Measurements from ENCODE around the gene MMS19. TPM values are rescaled to one million over a fixed set of nuclear protein-coding genes. Genes with fewer than 3 reads are reported as not detected.

The MMS19 gene
- total RNA-seq, result 10 to 100 TPM; 66.3 to 95.6 TPM

- Mint-ChIP-seq H3K4me3 (peak within 1 kb of the TSS; percentile 98), H3K36me3 (no peaks in the 10 kb centered on the region)
- ATAC-seq, result peak; percentile 95 to 96
Observed at GRCh38 chr10:97498076-97498840, at the start of gene MMS19. TSS of gene MMS19 (minus strand) at chr10:97498422. CDS start at chr10:97498384, 38 bp downstream.

GRCh38 chr10:97547962-97548361 is 49.7 kb upstream of the MMS19 start:
- H3K9me3 Mint-ChIP-seq, result no peaks in the 10 kb centered on the region
- ATAC-seq (no peak), DNase-seq (ENCODE audit: low spot score) (no peak)
- H3K4me1 Mint-ChIP-seq (ENCODE audit: low read depth in 2 of 2), result peaks cover 7 to 8% of the 10 kb centered on the region in 2 donors
- H3K27ac Mint-ChIP-seq, result no peak overlapping the region
- H3K36me3 Mint-ChIP-seq, result no peaks in the 10 kb centered on the region
- H3K4me3 Mint-ChIP-seq, result no peak overlapping the region
- H3K27me3 Mint-ChIP-seq, result peaks cover 0 to 2% of the 10 kb centered on the region in 2 donors

More at GRCh38 chr10:97498076-97498840, at the start of gene MMS19:
- no peaks in the 10 kb centered on the region for H3K9me3 Mint-ChIP-seq
- H3K27me3 Mint-ChIP-seq, result peaks cover 19 to 27% of the 10 kb centered on the region in 2 donors
- H3K4me1 Mint-ChIP-seq (ENCODE audit: low read depth in 2 of 2), result peaks cover 23 to 55% of the 10 kb centered on the region in 2 donors
- peak within 1 kb of the TSS; percentile 86 to 89 for H3K27ac Mint-ChIP-seq
- peak; percentile 99 for DNase-seq (ENCODE audit: low spot score)

GRCh38 chr10:97547271-97547600 is 49.0 kb upstream of the MMS19 start:
- H3K4me1 Mint-ChIP-seq (ENCODE audit: low read depth in 2 of 2), result peaks cover 13 to 14% of the 10 kb centered on the region in 2 donors
- DNase-seq (ENCODE audit: low spot score) (no peak), ATAC-seq (no peak)
- peaks cover 0 to 2% of the 10 kb centered on the region in 2 donors for H3K27me3 Mint-ChIP-seq
- H3K9me3 Mint-ChIP-seq, result no peaks in the 10 kb centered on the region
- H3K36me3 Mint-ChIP-seq, result no peaks in the 10 kb centered on the region
- no peak overlapping the region for H3K4me3 Mint-ChIP-seq
- no peak overlapping the region for H3K27ac Mint-ChIP-seq

- H3K27ac Mint-ChIP-seq, result no peak overlapping the region
Observed at GRCh38 chr10:97546456-97547270, 48.4 kb upstream of the MMS19 start.

GRCh38 chr10:97543025-97543546 is 44.9 kb upstream of the MMS19 start:
- Mint-ChIP-seq H3K4me3 (peak overlapping the region; percentile 49), H3K27ac (peak overlapping the region; percentile 9 to 60), H3K4me1 (ENCODE audit: low read depth in 2 of 2) (peaks cover 16% of the 10 kb centered on the region in 2 donors), H3K36me3 (no peaks in the 10 kb centered on the region), H3K27me3 (peaks cover 0 to 2% of the 10 kb centered on the region in 2 donors), H3K9me3 (no peaks in the 10 kb centered on the region)
- ATAC-seq, result peak; percentile 79 to 84
- no peak for DNase-seq (ENCODE audit: low spot score)

More at GRCh38 chr10:97546456-97547270, 48.4 kb upstream of the MMS19 start:
- H3K4me3 Mint-ChIP-seq, result no peak overlapping the region
- H3K36me3 Mint-ChIP-seq, result no peaks in the 10 kb centered on the region
- DNase-seq (ENCODE audit: low spot score) (no peak), ATAC-seq (no peak)
- peaks cover 0 to 2% of the 10 kb centered on the region in 2 donors for H3K27me3 Mint-ChIP-seq
- H3K4me1 Mint-ChIP-seq (ENCODE audit: low read depth in 2 of 2), result peaks cover 16% of the 10 kb centered on the region in 2 donors
- H3K9me3 Mint-ChIP-seq, result no peaks in the 10 kb centered on the region

GRCh38 chr10:97542169-97543024 is 44.2 kb upstream of the MMS19 start:
- peak overlapping the region; percentile 9 to 60 for H3K27ac Mint-ChIP-seq
- no peak for DNase-seq (ENCODE audit: low spot score)
- H3K4me3 Mint-ChIP-seq, result peak overlapping the region; percentile 49
- H3K9me3 Mint-ChIP-seq, result no peaks in the 10 kb centered on the region
- H3K4me1 Mint-ChIP-seq (ENCODE audit: low read depth in 2 of 2), result peaks cover 16% of the 10 kb centered on the region in 2 donors
- peak in 1 of 2 donors; percentile 27 for ATAC-seq
- peaks cover 0 to 2% of the 10 kb centered on the region in 2 donors for H3K27me3 Mint-ChIP-seq
- no peaks in the 10 kb centered on the region for H3K36me3 Mint-ChIP-seq

GRCh38 chr10:97540669-97541500 is 42.7 kb upstream of the MMS19 start:
- H3K36me3 Mint-ChIP-seq, result no peaks in the 10 kb centered on the region
- no peaks in the 10 kb centered on the region for H3K9me3 Mint-ChIP-seq
- peaks cover 16% of the 10 kb centered on the region in 2 donors for H3K4me1 Mint-ChIP-seq (ENCODE audit: low read depth in 2 of 2)
- ATAC-seq (no peak), DNase-seq (ENCODE audit: low spot score) (no peak)
- H3K27ac Mint-ChIP-seq, result no peak overlapping the region
- peaks cover 0 to 2% of the 10 kb centered on the region in 2 donors for H3K27me3 Mint-ChIP-seq
- H3K4me3 Mint-ChIP-seq, result no peak overlapping the region

- DNase-seq (ENCODE audit: low spot score), result no peak
- peaks cover 16% of the 10 kb centered on the region in 2 donors for H3K4me1 Mint-ChIP-seq (ENCODE audit: low read depth in 2 of 2)
- H3K9me3 Mint-ChIP-seq, result no peaks in the 10 kb centered on the region
- peak overlapping the region in 1 of 2 donors; percentile 33 for H3K27ac Mint-ChIP-seq
- no peaks in the 10 kb centered on the region for H3K36me3 Mint-ChIP-seq
- peaks cover 0 to 2% of the 10 kb centered on the region in 2 donors for H3K27me3 Mint-ChIP-seq
- ATAC-seq, result no peak
- no peak overlapping the region for H3K4me3 Mint-ChIP-seq
Observed at GRCh38 chr10:97539523-97540200, 41.4 kb upstream of the MMS19 start.

- peaks cover 0 to 2% of the 10 kb centered on the region in 2 donors for H3K27me3 Mint-ChIP-seq
- H3K4me1 Mint-ChIP-seq (ENCODE audit: low read depth in 2 of 2), result peaks cover 16% of the 10 kb centered on the region in 2 donors
- ATAC-seq (no peak), DNase-seq (ENCODE audit: low spot score) (no peak)
- no peak overlapping the region for H3K4me3 Mint-ChIP-seq
- H3K27ac Mint-ChIP-seq, result no peak overlapping the region
- no peaks in the 10 kb centered on the region for H3K9me3 Mint-ChIP-seq
- no peaks in the 10 kb centered on the region for H3K36me3 Mint-ChIP-seq
Observed at GRCh38 chr10:97538839-97539238, 40.6 kb upstream of the MMS19 start.

GRCh38 chr10:97538411-97538810 is 40.2 kb upstream of the MMS19 start:
- Mint-ChIP-seq H3K36me3 (no peaks in the 10 kb centered on the region), H3K27me3 (peaks cover 0 to 2% of the 10 kb centered on the region in 2 donors), H3K9me3 (no peaks in the 10 kb centered on the region), H3K4me3 (no peak overlapping the region), H3K27ac (no peak overlapping the region), H3K4me1 (ENCODE audit: low read depth in 2 of 2) (peaks cover 12 to 14% of the 10 kb centered on the region in 2 donors)
- DNase-seq (ENCODE audit: low spot score), result no peak
- ATAC-seq, result no peak

GRCh38 chr10:97537186-97537869 is 39.1 kb upstream of the MMS19 start:
- Mint-ChIP-seq H3K4me1 (ENCODE audit: low read depth in 2 of 2) (peaks cover 3 to 4% of the 10 kb centered on the region in 2 donors), H3K4me3 (no peak overlapping the region), H3K9me3 (no peaks in the 10 kb centered on the region), H3K27ac (no peak overlapping the region), H3K27me3 (no peaks in the 10 kb centered on the region), H3K36me3 (no peaks in the 10 kb centered on the region)
- no peak for DNase-seq (ENCODE audit: low spot score)
- ATAC-seq, result peak in 1 of 2 donors; percentile 49
